K562 (cell line): Measurements from ENCODE around the gene GNA15. TPM values are rescaled to one million over a fixed set of nuclear protein-coding genes. Genes with fewer than 3 reads are reported as not detected.

Experiments used
- CAMTA2 ChIP-seq: fragments of 250-450 bp; sonication (Bioruptor Pico); conservative IDR thresholded peaks from 2 replicates; pipeline ENCODE4 v1.5.1; 2022
- CBFA2T2 ChIP-seq: fragments of 450-650 bp; conservative IDR thresholded peaks from 2 replicates; pipeline ENCODE4 v1.6.1; 2017; ENCODE audit warnings: mild to moderate bottlenecking
- ESRRB ChIP-seq: fragments of 250-450 bp; sonication (Bioruptor Pico); IDR thresholded peaks from 2 replicates; pipeline ENCODE4 v1.5.0; 2020; ENCODE audit warnings: mild to moderate bottlenecking, moderate library complexity, borderline replicate concordance
- FOXA3 ChIP-seq, 2 experiments: fragments of 450-650 bp in 1 of 2; sonication (generic) in 1 of 2; formaldehyde crosslinking; IDR thresholded peaks in 1 of 2; conservative IDR thresholded peaks in 1 of 2; 2 replicates each; pipeline versions ENCODE4 v1.4.0 to v1.8.0; 2020 to 2022; ENCODE audit warnings: mild to moderate bottlenecking in 2 of 2, missing genetic modification reagents in 1 of 2
- KAT8 ChIP-seq: fragments of 450-650 bp; IDR thresholded peaks from 2 replicates; pipeline ENCODE4 v1.6.1; 2016; ENCODE audit warnings: low read depth, mild to moderate bottlenecking
- KDM4B ChIP-seq, 2 experiments: fragments of 450-650 bp in 1 of 2; sonication (generic) in 1 of 2; IDR thresholded peaks; 2 replicates each; pipeline ENCODE4 v1.6.1; 2016 to 2017; ENCODE audit warnings: borderline replicate concordance in 2 of 2, antibody characterized with exemption in 1 of 2, low read depth in 1 of 2, mild to moderate bottlenecking in 1 of 2
- KLF13 ChIP-seq: fragments of 450-650 bp; IDR thresholded peaks from 2 replicates; pipeline ENCODE4 v1.6.1; 2016; ENCODE audit warnings: missing genetic modification characterization, low read depth, mild to moderate bottlenecking, missing compliant biosample characterization, moderate library complexity, borderline replicate concordance
- NR3C1 ChIP-seq: sonication (generic); formaldehyde crosslinking; IDR thresholded peaks from 2 replicates; pipeline ENCODE4 v1.8.1; 2022; ENCODE audit warnings: missing genetic modification reagents
- SIRT6 ChIP-seq: IDR thresholded peaks from one replicate; pipeline ENCODE4 v1.6.1; 2012; ENCODE audit warnings: low read depth, mild to moderate bottlenecking, control low read depth, inconsistent platforms, low read length, moderate library complexity
- SMAD4 ChIP-seq: fragments of 250-450 bp; sonication (Bioruptor Pico); conservative IDR thresholded peaks from 2 replicates; pipeline ENCODE4 v1.8.0; 2021; ENCODE audit warnings: inconsistent platforms, mild to moderate bottlenecking, moderate library complexity
- TCF7 ChIP-seq: sonication (generic); IDR thresholded peaks from 2 replicates; pipeline ENCODE4 v1.6.1; 2016; ENCODE audit warnings: antibody characterized with exemption, borderline replicate concordance
- TRIM24 ChIP-seq, 2 experiments: fragments of 450-650 bp; IDR thresholded peaks; 2 replicates each; pipeline ENCODE4 v1.6.1; 2016
- XRCC5 ChIP-seq: fragments of 200-400 bp; formaldehyde crosslinking; IDR thresholded peaks from 2 replicates; pipeline ENCODE4 v1.6.1; 2017; ENCODE audit warnings: low read depth, mild to moderate bottlenecking, low read length
- ZNF121 ChIP-seq: sonication (generic); formaldehyde crosslinking; conservative IDR thresholded peaks from 2 replicates; pipeline ENCODE4 v1.8.0; 2022; ENCODE audit warnings: missing genetic modification reagents
- ZNF263 ChIP-seq: sonication (generic); formaldehyde crosslinking; IDR thresholded peaks from 2 replicates; pipeline ENCODE4 v1.8.0; 2022; ENCODE audit warnings: mild to moderate bottlenecking, missing genetic modification reagents, borderline replicate concordance
- ZNF584 ChIP-seq: fragments of 200-800 bp; sonication (Bioruptor generic); IDR thresholded peaks from 2 replicates; pipeline ENCODE4 v1.6.1; 2016; ENCODE audit warnings: low read depth, mild to moderate bottlenecking, missing genetic modification characterization, missing compliant biosample characterization
- ZZZ3 ChIP-seq: fragments of 450-650 bp; IDR thresholded peaks from 2 replicates; pipeline ENCODE4 v1.6.1; 2016; ENCODE audit warnings: antibody characterized with exemption, mild to moderate bottlenecking, moderate library complexity
- polyA plus RNA-seq, 8 experiments: library from polyadenylated mRNA; depleted of rRNA in 4 of 8; stranded (reverse) in 5 of 8; unstranded in 3 of 8; fragments of >200 nt; fragmentation: Nextera tagmentation in 2 of 8; fragmentation: Illumina TruSeq in 1 of 8; extraction: Ambion mirVana in 2 of 8; extraction: Trizol in 1 of 8; gene quantifications; 2 replicates each; pipeline versions ENCODE4 v1.2.1 to v1.2.3, GENCODE V29; 2011 to 2014; ENCODE audit warnings: inconsistent platforms in 1 of 8, missing spikeins in 1 of 8
- total RNA-seq, 7 experiments: library from RNA; depleted of rRNA in 6 of 7; stranded (reverse); fragments of >200 nt in 6 of 7; fragmentation: Illumina TruSeq in 2 of 7; extraction: Trizol in 2 of 7; gene quantifications; 2 replicates each; pipeline versions ENCODE4 v1.2.1 to v1.2.3, GENCODE V29; 2011 to 2021; ENCODE audit warnings: low replicate concordance in 1 of 7
- TF ChIP-seq, protein P1 (sequence below): fragments of 450-650 bp; formaldehyde crosslinking; conservative IDR thresholded peaks from 2 replicates; pipeline ENCODE4 v1.4.0; 2022; ENCODE audit warnings: mild to moderate bottlenecking, missing genetic modification characterization
- TF ChIP-seq, protein P2 (sequence below): fragments of 250-450 bp; sonication (Bioruptor Pico); IDR thresholded peaks from 2 replicates; pipeline ENCODE4 v1.4.0; 2020
- TF ChIP-seq, protein P3 (sequence below): fragments of 250-450 bp; sonication (Bioruptor Pico); IDR thresholded peaks from 2 replicates; pipeline ENCODE4 v1.5.0; 2020; ENCODE audit warnings: mild to moderate bottlenecking
- TF ChIP-seq, protein P4 (sequence below), 2 experiments: fragments of 200-800 bp in 1 of 2; sonication (Bioruptor generic) in 1 of 2; sonication (generic) in 1 of 2; formaldehyde crosslinking in 1 of 2; IDR thresholded peaks in 1 of 2; conservative IDR thresholded peaks in 1 of 2; 2 replicates each; pipeline versions ENCODE4 v1.5.0 to v1.6.1; 2016 to 2020; ENCODE audit warnings: missing compliant biosample characterization in 1 of 2, missing genetic modification characterization in 1 of 2, missing genetic modification reagents in 1 of 2
- TF ChIP-seq, protein P5 (sequence below): fragments of 250-450 bp; sonication (Bioruptor Pico); IDR thresholded peaks from 2 replicates; pipeline ENCODE4 v1.4.0; 2020; ENCODE audit warnings: mild to moderate bottlenecking, moderate library complexity

GNA15 gene
- total and polyA plus RNA-seq, 9 of the 15 experiments (the other 6 are each of a cell fraction or from before 2014, with no cell fraction given), result 0.03 to 0.24 (median 0.11) TPM; not detected in 1

DNA sequence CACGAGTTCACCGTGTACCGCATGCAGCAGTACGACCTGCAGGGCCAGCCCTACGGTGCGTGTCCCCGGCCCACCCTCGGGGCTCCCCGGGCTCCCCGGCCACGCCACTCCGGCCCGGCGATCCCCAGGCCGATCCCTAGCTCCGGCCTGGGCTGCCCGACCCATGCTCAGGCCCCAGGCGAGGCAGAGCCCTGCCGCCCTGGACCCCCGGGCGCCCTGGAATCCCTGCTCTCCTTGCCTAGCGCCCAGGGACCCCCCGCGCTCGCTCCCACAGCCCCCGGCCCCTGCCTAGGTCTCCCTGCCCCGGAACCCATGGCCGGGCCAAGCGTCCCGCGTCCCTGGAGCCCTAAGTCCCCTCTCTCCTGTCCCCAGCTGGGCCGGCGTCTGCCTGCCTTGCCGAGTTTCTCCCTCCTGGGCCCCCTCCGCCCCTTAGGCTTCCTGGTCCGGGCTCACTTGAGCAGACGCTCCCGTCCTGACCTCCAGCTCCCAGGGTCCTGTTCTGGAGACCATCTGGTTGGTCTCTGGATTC is 50.4 kb downstream of the GNA15 start (continued):
- TF ChIP-seq, protein P1, sequence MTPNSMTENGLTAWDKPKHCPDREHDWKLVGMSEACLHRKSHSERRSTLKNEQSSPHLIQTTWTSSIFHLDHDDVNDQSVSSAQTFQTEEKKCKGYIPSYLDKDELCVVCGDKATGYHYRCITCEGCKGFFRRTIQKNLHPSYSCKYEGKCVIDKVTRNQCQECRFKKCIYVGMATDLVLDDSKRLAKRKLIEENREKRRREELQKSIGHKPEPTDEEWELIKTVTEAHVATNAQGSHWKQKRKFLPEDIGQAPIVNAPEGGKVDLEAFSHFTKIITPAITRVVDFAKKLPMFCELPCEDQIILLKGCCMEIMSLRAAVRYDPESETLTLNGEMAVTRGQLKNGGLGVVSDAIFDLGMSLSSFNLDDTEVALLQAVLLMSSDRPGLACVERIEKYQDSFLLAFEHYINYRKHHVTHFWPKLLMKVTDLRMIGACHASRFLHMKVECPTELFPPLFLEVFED (CRISPR knock-in tag), result no peak
- no peak for TF ChIP-seq TRIM24 (IDR thresholded peaks at IDR 0.05)
- TF ChIP-seq ESRRB (CRISPR knock-in tag), result no peak
- TF ChIP-seq CBFA2T2, result no peak
- no peak for TF ChIP-seq ZNF584 (CRISPR knock-in tag)
- TF ChIP-seq, protein P2, sequence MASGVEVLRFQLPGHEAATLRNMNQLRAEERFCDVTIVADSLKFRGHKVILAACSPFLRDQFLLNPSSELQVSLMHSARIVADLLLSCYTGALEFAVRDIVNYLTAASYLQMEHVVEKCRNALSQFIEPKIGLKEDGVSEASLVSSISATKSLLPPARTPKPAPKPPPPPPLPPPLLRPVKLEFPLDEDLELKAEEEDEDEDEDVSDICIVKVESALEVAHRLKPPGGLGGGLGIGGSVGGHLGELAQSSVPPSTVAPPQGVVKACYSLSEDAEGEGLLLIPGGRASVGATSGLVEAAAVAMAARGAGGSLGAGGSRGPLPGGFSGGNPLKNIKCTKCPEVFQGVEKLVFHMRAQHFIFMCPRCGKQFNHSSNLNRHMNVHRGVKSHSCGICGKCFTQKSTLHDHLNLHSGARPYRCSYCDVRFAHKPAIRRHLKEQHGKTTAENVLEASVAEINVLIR (CRISPR knock-in tag), result no peak
- TF ChIP-seq SIRT6, result no peak
- TF ChIP-seq SMAD4 (CRISPR knock-in tag), result no peak
- no peak for TF ChIP-seq TCF7
- TF ChIP-seq KAT8, result no peak
- no peak for TF ChIP-seq ZNF121 (CRISPR knock-in tag)
- TF ChIP-seq XRCC5, result no peak
- TF ChIP-seq, protein P3, sequence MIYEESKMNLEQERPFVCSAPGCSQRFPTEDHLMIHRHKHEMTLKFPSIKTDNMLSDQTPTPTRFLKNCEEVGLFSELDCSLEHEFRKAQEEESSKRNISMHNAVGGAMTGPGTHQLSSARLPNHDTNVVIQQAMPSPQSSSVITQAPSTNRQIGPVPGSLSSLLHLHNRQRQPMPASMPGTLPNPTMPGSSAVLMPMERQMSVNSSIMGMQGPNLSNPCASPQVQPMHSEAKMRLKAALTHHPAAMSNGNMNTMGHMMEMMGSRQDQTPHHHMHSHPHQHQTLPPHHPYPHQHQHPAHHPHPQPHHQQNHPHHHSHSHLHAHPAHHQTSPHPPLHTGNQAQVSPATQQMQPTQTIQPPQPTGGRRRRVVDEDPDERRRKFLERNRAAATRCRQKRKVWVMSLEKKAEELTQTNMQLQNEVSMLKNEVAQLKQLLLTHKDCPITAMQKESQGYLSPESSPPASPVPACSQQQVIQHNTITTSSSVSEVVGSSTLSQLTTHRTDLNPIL (CRISPR knock-in tag), result no peak
- TF ChIP-seq FOXA3 (CRISPR knock-in tag; conservative IDR thresholded peaks at IDR 0.05 in 1 of 2, IDR thresholded peaks at IDR 0.05 in 1 of 2), result peak in 1 of 2 experiments; percentile 34; a peak in 1 of 4 replicates
- TF ChIP-seq NR3C1, result no peak
- no peak for TF ChIP-seq CAMTA2 (CRISPR knock-in tag)
- TF ChIP-seq ZZZ3, result no peak
- TF ChIP-seq KLF13 (tag), result no peak
- no peak for TF ChIP-seq KDM4B (IDR thresholded peaks at IDR 0.05; ENCODE audit: borderline replicate concordance in 2 of 2, low read depth in 1 of 2)
- TF ChIP-seq, protein P4, sequence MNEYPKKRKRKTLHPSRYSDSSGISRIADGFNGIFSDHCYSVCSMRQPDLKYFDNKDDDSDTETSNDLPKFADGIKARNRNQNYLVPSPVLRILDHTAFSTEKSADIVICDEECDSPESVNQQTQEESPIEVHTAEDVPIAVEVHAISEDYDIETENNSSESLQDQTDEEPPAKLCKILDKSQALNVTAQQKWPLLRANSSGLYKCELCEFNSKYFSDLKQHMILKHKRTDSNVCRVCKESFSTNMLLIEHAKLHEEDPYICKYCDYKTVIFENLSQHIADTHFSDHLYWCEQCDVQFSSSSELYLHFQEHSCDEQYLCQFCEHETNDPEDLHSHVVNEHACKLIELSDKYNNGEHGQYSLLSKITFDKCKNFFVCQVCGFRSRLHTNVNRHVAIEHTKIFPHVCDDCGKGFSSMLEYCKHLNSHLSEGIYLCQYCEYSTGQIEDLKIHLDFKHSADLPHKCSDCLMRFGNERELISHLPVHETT (CRISPR knock-in tag; conservative IDR thresholded peaks at IDR 0.05 in 1 of 2, IDR thresholded peaks at IDR 0.05 in 1 of 2), result no peak
- TF ChIP-seq, protein P5, sequence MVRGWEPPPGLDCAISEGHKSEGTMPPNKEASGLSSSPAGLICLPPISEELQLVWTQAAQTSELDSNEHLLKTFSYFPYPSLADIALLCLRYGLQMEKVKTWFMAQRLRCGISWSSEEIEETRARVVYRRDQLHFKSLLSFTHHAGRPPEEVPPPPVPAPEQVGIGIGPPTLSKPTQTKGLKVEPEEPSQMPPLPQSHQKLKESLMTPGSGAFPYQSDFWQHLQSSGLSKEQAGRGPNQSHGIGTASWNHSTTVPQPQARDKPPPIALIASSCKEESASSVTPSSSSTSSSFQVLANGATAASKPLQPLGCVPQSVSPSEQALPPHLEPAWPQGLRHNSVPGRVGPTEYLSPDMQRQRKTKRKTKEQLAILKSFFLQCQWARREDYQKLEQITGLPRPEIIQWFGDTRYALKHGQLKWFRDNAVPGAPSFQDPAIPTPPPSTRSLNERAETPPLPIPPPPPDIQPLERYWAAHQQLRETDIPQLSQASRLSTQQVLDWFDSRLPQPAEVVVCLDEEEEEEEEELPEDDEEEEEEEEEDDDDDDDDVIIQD (CRISPR knock-in tag), result no peak
- TF ChIP-seq ZNF263 (CRISPR knock-in tag), result no peak
